Naive thymus-derived CD8-positive, alpha-beta T cell (primary cell): Measurements from ENCODE around the gene C6orf132. TPM values are rescaled to one million over a fixed set of nuclear protein-coding genes. Genes with fewer than 3 reads are reported as not detected.

Experiments
- ATAC-seq, 2 donors: fragments of 150-1000 bp; cut with Tn5 transposase in 1 of 2; sonication (Bioruptor Pico), chemical (Tn5 transposase) in 1 of 2; 1 replicate in 1 of 2; 2 replicates in 1 of 2; pipeline ENCODE4 v1.10.0; 2021; ENCODE audit warnings: mild to moderate bottlenecking in 2 of 2, moderate library complexity in 2 of 2
- POLR2A ChIA-PET: fragments of 350-600 bp; sonication (Branson Sonifier 250); formaldehyde crosslinking; loops from one replicate; lab custom pipeline; 2021; ENCODE audit warnings: antibody characterized with exemption; lab: Charles Lee
- DNase-seq, 10 donors: peaks; one replicate each; pipeline versions ENCODE4 v3.0.0 to v3.0.0-alpha.2; 2020 to 2022
- H3K27ac Mint-ChIP-seq, 10 donors: one replicate each; pipeline ENCODE4 v1.8.0; 2020 to 2022; ENCODE audit warnings: mild to moderate bottlenecking in 10 of 10, mixed read lengths in 10 of 10, moderate library complexity in 4 of 10, inconsistent platforms in 1 of 10
- H3K27me3 Mint-ChIP-seq, 5 donors: one replicate each; pipeline ENCODE4 v1.8.0; 2021 to 2022; ENCODE audit warnings: mixed read lengths in 5 of 5
- H3K36me3 Mint-ChIP-seq, 3 donors: one replicate each; pipeline ENCODE4 v1.8.0; 2020 to 2022; ENCODE audit warnings: mixed read lengths in 3 of 3, mild to moderate bottlenecking in 2 of 3, inconsistent platforms in 1 of 3
- H3K4me1 Mint-ChIP-seq, 4 donors: one replicate each; pipeline ENCODE4 v1.8.0; 2021 to 2022; ENCODE audit warnings: mixed read lengths in 4 of 4
- H3K4me3 Mint-ChIP-seq, 10 donors: one replicate each; pipeline ENCODE4 v1.8.0; 2020 to 2022; ENCODE audit warnings: mild to moderate bottlenecking in 10 of 10, mixed read lengths in 10 of 10, moderate library complexity in 6 of 10, inconsistent platforms in 1 of 10
- H3K9me3 Mint-ChIP-seq, 9 donors: one replicate each; pipeline ENCODE4 v1.8.0; 2020 to 2022; ENCODE audit warnings: mixed read lengths in 9 of 9, mild to moderate bottlenecking in 3 of 9, inconsistent platforms in 1 of 9, moderate library complexity in 1 of 9
- polyA plus RNA-seq, 3 donors: library from polyadenylated mRNA; unstranded; fragments of 300-500 nt; fragmentation: Illumina TruSeq; gene quantifications; one replicate each; pipeline ENCODE4 v1.2.3, GENCODE V29; 2021
- total RNA-seq, 8 experiments: library from RNA in 2 of 8; stranded (reverse) in 2 of 8; gene quantifications; one replicate each; pipeline ENCODE4 v1.2.3 and lab custom pipeline; 2021 to 2026

The C6orf132 gene
- total and polyA plus RNA-seq, 5 experiments from 2014 or later = 0.08 to 0.13 (median 0.08) TPM; not detected in 2

GRCh38 chr6:42140032-42140431 is 2.4 kb downstream of the C6orf132 start:
- POLR2A ChIA-PET = interaction anchor here (0.6 kb wide), 1 partner anchor 168 kb away, joined by 3 read pairs; no protein-coding TSS in a partner anchor
- ATAC-seq = no peak
- DNase-seq = peak in 1 of 10 donors; percentile 5
- Mint-ChIP-seq H3K9me3 (no peaks in the 10 kb centered on the region), H3K4me1 (peaks cover 6 to 24% (median 14%) of the 10 kb centered on the region in 4 donors), H3K27me3 (peaks cover 16 to 32% (median 21%) of the 10 kb centered on the region in 5 donors), H3K4me3 (no peak overlapping the region), H3K27ac (no peak overlapping the region), H3K36me3 (no peaks in the 10 kb centered on the region)

- DNase-seq = no peak
- no peaks in the 10 kb centered on the region for H3K9me3 Mint-ChIP-seq
- H3K4me3 Mint-ChIP-seq = no peak overlapping the region
- H3K4me1 Mint-ChIP-seq = peaks cover 6 to 24% (median 14%) of the 10 kb centered on the region in 4 donors
- peaks cover 15 to 28% (median 19%) of the 10 kb centered on the region in 5 donors for H3K27me3 Mint-ChIP-seq
- no peak for ATAC-seq
- H3K27ac Mint-ChIP-seq = peak overlapping the region in 2 of 10 donors; percentile 17 to 33
- no peaks in the 10 kb centered on the region for H3K36me3 Mint-ChIP-seq
- POLR2A ChIA-PET = interaction anchor here (0.6 kb wide), 1 partner anchor 20 kb away, joined by 8 read pairs; no protein-coding TSS in a partner anchor
Measured at GRCh38 chr6:42138630-42139619, 3.5 kb downstream of the C6orf132 start.

- DNase-seq (no peak), ATAC-seq (no peak)
- H3K4me1 Mint-ChIP-seq = peaks cover 6 to 22% (median 14%) of the 10 kb centered on the region in 4 donors
- H3K27ac Mint-ChIP-seq = peak overlapping the region in 1 of 10 donors; percentile 17
- POLR2A ChIA-PET = no interaction called here
- no peak overlapping the region for H3K4me3 Mint-ChIP-seq
- no peaks in the 10 kb centered on the region for H3K9me3 Mint-ChIP-seq
- H3K36me3 Mint-ChIP-seq = no peaks in the 10 kb centered on the region
- H3K27me3 Mint-ChIP-seq = peaks cover 8 to 21% (median 12%) of the 10 kb centered on the region in 5 donors
Measured at GRCh38 chr6:42138190-42138589, 4.2 kb downstream of the C6orf132 start.

GRCh38 chr6:42137194-42137753 is 5.1 kb downstream of the C6orf132 start:
- no peaks in the 10 kb centered on the region for H3K9me3 Mint-ChIP-seq
- POLR2A ChIA-PET = interaction anchor here (0.6 kb wide), 2 partner anchors 87 to 241 kb away, joined by 3 to 5 read pairs; no protein-coding TSS in a partner anchor
- no peak for ATAC-seq
- H3K27ac Mint-ChIP-seq = peak overlapping the region in 2 of 10 donors; percentile 20 to 62
- peaks cover 4 to 17% (median 10%) of the 10 kb centered on the region in 4 donors for H3K4me1 Mint-ChIP-seq
- DNase-seq = no peak
- H3K27me3 Mint-ChIP-seq = peaks cover 4 to 11% (median 9%) of the 10 kb centered on the region in 5 donors
- peak overlapping the region in 4 of 10 donors; percentile 6 to 30 (median 18) for H3K4me3 Mint-ChIP-seq
- H3K36me3 Mint-ChIP-seq = no peaks in the 10 kb centered on the region

- no peaks in the 10 kb centered on the region for H3K36me3 Mint-ChIP-seq
- peak; percentile 68 to 77 for ATAC-seq
- peaks cover 4 to 11% (median 8%) of the 10 kb centered on the region in 5 donors for H3K27me3 Mint-ChIP-seq
- POLR2A ChIA-PET = interaction anchor here (0.6 kb wide), 2 partner anchors 87 to 241 kb away, joined by 3 to 5 read pairs; no protein-coding TSS in a partner anchor
- peaks cover 4 to 17% (median 10%) of the 10 kb centered on the region in 4 donors for H3K4me1 Mint-ChIP-seq
- H3K27ac Mint-ChIP-seq = peak overlapping the region in 3 of 10 donors; percentile 20 to 87 (median 86)
- peak in 6 of 10 donors; percentile 5 to 40 (median 20) for DNase-seq
- H3K9me3 Mint-ChIP-seq = no peaks in the 10 kb centered on the region
- H3K4me3 Mint-ChIP-seq = peak overlapping the region in 9 of 10 donors; percentile 26 to 80 (median 70)
Measured at GRCh38 chr6:42136508-42137193, 5.8 kb downstream of the C6orf132 start.

GRCh38 chr6:42135722-42136121 is 6.7 kb downstream of the C6orf132 start:
- peaks cover 0 to 3% (median 2%) of the 10 kb centered on the region in 5 donors for H3K27me3 Mint-ChIP-seq
- POLR2A ChIA-PET = no interaction called here
- H3K4me3 Mint-ChIP-seq = no peak overlapping the region
- no peaks in the 10 kb centered on the region for H3K36me3 Mint-ChIP-seq
- DNase-seq = no peak
- no peaks in the 10 kb centered on the region for H3K9me3 Mint-ChIP-seq
- peaks cover 4 to 16% (median 10%) of the 10 kb centered on the region in 4 donors for H3K4me1 Mint-ChIP-seq
- no peak overlapping the region for H3K27ac Mint-ChIP-seq
- no peak for ATAC-seq

- POLR2A ChIA-PET = interaction anchor here (0.7 kb wide), 1 partner anchor 349 kb away, joined by 4 read pairs; no protein-coding TSS in a partner anchor
- H3K27ac Mint-ChIP-seq = no peak overlapping the region
- ATAC-seq (no peak), DNase-seq (no peak)
- H3K27me3 Mint-ChIP-seq = peaks cover 0 to 3% (median 0%) of the 10 kb centered on the region in 5 donors
- H3K9me3 Mint-ChIP-seq = no peaks in the 10 kb centered on the region
- no peak overlapping the region for H3K4me3 Mint-ChIP-seq
- no peaks in the 10 kb centered on the region for H3K36me3 Mint-ChIP-seq
- peaks cover 4 to 11% (median 10%) of the 10 kb centered on the region in 4 donors for H3K4me1 Mint-ChIP-seq
Measured at GRCh38 chr6:42135161-42135560, 7.3 kb downstream of the C6orf132 start.

GRCh38 chr6:42133926-42134325 is 8.5 kb downstream of the C6orf132 start:
- Mint-ChIP-seq H3K4me1 (peaks cover 4 to 10% (median 8%) of the 10 kb centered on the region in 4 donors), H3K27ac (no peak overlapping the region), H3K9me3 (no peaks in the 10 kb centered on the region), H3K36me3 (no peaks in the 10 kb centered on the region), H3K27me3 (peaks cover 0 to 3% (median 0%) of the 10 kb centered on the region in 5 donors), H3K4me3 (no peak overlapping the region)
- POLR2A ChIA-PET = no interaction called here
- DNase-seq = no peak
- ATAC-seq = no peak

GRCh38 chr6:42131531-42131930 is 10.9 kb downstream of the C6orf132 start:
- Mint-ChIP-seq H3K4me3 (no peak overlapping the region), H3K4me1 (peaks cover 2 to 4% (median 3%) of the 10 kb centered on the region in 4 donors), H3K27ac (peak overlapping the region in 1 of 10 donors; percentile 84), H3K27me3 (peaks cover 0 to 3% (median 0%) of the 10 kb centered on the region in 5 donors), H3K9me3 (no peaks in the 10 kb centered on the region), H3K36me3 (no peaks in the 10 kb centered on the region)
- POLR2A ChIA-PET = no interaction called here
- DNase-seq (no peak), ATAC-seq (no peak)

- Mint-ChIP-seq H3K9me3 (no peaks in the 10 kb centered on the region), H3K4me3 (no peak overlapping the region), H3K4me1 (peaks cover 0 to 2% (median 0%) of the 10 kb centered on the region in 4 donors), H3K36me3 (no peaks in the 10 kb centered on the region), H3K27ac (no peak overlapping the region), H3K27me3 (peaks cover 0 to 3% (median 0%) of the 10 kb centered on the region in 5 donors)
- ATAC-seq (no peak), DNase-seq (no peak)
- POLR2A ChIA-PET = no interaction called here
Measured at GRCh38 chr6:42129360-42129676, 13.1 kb downstream of the C6orf132 start.

GRCh38 chr6:42128460-42129359 is 13.7 kb downstream of the C6orf132 start:
- POLR2A ChIA-PET = no interaction called here
- Mint-ChIP-seq H3K27ac (no peak overlapping the region), H3K9me3 (no peaks in the 10 kb centered on the region), H3K36me3 (no peaks in the 10 kb centered on the region), H3K4me1 (peaks cover 0 to 2% (median 0%) of the 10 kb centered on the region in 4 donors), H3K27me3 (peaks cover 0 to 3% (median 0%) of the 10 kb centered on the region in 5 donors), H3K4me3 (no peak overlapping the region)
- DNase-seq (no peak), ATAC-seq (no peak)
